Measurements from ENCODE around the gene PAX6.
A peak's percentile ranks its signal among the peaks of the same experiment; 100 is the strongest.

Gene PAX6

DNA sequence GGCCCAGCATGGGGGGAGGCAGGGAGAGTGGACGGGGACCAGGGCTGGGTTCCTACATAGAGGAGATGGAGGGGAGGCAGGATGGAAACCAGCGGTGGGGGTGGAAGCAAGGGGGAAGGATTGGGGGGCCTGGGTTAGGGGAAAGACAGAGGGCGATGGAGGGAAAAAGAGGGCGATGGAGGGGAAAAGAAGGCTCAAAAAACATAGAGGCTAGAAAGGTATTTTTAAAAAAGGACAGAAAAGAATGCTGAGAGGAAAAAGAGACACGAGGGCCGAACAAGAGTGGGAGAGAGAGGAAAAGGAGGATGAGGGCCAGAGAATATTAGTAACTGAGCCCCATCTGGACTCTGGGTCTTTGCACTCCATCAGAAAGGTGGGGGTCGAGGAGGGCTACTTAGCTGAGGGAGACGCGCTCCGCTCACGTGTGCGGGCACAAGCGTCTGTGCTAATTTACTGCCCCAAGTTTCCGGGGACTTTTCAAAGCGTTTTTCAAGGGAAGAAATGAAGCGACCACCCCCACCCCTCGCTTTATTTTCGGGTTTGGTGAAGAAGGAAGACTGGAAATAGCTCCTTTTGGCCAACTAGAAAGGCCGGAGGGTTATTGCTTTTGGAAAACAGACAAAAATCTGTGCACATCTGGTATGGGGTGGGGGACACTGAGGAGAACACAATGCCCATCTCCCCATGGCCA, 14.5 kb downstream of the PAX6 start:
- DNase-seq, result no peak

GRCh38 chr11:31795706-31796498, 15.2 kb downstream of the PAX6 start:
- no peak for DNase-seq

DNA sequence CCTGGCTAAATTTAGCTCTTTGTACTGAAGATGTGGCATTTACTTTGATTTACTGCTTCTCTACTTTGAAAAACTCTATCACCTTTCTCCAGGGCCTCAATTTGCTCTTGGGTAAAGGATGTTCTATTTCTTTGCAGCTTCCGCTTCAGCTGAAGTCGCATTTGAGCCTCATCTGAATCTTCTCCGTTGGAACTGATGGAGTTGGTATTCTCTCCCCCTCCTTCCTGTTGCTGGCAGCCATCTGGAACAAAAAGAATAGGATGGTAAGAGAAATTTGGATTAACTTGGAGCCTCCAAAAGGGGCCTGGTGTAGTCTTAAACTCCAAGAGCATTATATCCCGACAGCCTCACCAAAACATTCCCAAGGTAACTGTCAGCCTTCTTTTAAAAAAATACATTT, 16.6 kb downstream of the PAX6 start:
- DNase-seq, result no peak

GRCh38 chr11:31793264-31793663, 17.9 kb downstream of the PAX6 start:
- DNase-seq, result no peak

DNA sequence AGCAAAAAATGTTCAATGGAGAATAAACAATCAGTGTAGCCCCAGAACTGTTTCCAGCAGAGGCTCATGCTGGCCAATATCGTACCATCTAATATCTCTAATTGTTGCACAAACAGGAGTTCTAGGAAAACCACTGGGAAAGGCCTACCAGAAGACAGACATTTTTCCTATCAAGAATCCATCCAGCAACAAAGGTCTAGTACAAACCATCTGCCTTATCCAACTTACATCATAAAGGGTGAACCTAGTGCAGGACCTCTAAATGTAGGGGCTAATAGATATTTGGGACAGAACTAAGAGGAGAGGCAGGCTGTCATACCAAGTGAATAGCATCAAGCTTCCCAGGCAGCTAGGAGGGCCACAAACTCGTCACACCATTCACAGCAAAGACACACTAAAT, 18.7 kb downstream of the PAX6 start:
- DNase-seq, result no peak

GRCh38 chr11:31792036-31792435, 19.1 kb downstream of the PAX6 start:
- DNase-seq, result no peak

- DNase-seq, result no peak
These were observed 20.5 kb downstream of the PAX6 start for GRCh38 chr11:31790649-31791048.

- DNase-seq, result no peak
These were observed 23.0 kb downstream of the PAX6 start for GRCh38 chr11:31788085-31788484.

GRCh38 chr11:31786996-31787685, 24.0 kb downstream of the PAX6 start:
- no peak for DNase-seq

GRCh38 chr11:31784611-31785010, 26.5 kb downstream of the PAX6 start:
- no peak for DNase-seq

- no peak for DNase-seq
These were observed 27.9 kb downstream of the PAX6 start for GRCh38 chr11:31783252-31783651.

- DNase-seq, result no peak
These were observed 28.9 kb downstream of the PAX6 start for GRCh38 chr11:31782257-31782656.

- no peak for DNase-seq
These were observed 30.6 kb downstream of the PAX6 start for GRCh38 chr11:31780480-31780971.

GRCh38 chr11:31780078-31780477, 31.0 kb downstream of the PAX6 start:
- DNase-seq, result no peak

GRCh38 chr11:31779374-31779791, 31.7 kb downstream of the PAX6 start:
- DNase-seq, result peak; percentile 87

- DNase-seq, result no peak
These were observed 38.7 kb downstream of the PAX6 start for GRCh38 chr11:31772412-31772811.

DNA sequence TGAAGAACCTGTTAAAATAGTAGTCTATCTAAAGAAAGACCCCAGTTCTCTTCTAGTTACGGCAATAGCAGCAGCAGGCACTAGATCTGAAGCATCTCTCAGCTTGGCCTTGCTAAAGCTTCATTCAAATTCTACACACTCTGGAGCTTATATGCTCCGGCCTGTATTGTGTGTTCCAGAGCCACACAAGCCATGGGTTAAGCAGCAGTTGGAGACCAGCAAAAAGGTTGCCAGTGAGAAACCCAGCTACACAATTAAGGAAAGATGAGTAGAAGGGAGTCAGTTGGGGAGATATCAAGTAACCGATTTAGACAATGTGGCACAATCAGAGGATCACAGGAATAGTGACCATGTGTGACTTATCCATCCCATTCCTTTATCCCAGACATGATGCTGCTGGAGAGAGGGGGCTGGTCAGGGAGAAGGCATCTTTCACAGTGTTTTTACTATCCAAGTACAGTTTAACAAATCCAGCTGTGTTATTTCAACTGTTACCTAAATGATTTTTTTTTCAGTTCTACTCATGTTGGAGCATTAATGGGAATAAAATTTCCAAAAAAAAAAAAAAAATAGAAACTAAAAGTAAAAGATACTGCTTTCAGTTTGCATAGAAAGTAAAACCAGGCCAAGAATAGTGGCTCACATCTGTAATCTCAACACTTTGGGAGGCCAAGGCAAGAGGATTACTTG, 41.0 kb downstream of the PAX6 start:
- no peak for DNase-seq

- no peak for DNase-seq
These were observed 42.1 kb downstream of the PAX6 start for GRCh38 chr11:31768749-31769640.

DNA sequence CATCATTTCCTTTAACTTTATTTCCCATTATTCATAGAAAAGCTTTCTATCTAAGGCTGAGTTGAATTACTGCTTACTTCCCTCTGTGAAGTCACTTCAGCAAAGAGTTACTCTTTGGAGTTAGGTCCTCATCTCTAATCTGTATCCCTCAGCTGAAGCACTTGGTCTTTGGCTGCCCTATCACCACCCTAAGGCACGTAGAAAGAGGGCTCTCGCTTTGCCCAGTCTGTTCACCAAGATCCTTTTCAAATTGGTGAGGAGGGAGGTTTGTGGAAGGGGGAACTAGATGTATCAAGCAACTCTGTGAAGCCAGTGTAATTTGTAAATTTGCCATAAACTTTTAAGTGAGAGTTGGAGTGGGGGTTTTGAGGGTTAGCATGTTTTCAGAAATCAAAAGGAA, 43.4 kb downstream of the PAX6 start:
- DNase-seq, result no peak

GRCh38 chr11:31767066-31767465, 44.1 kb downstream of the PAX6 start:
- no peak for DNase-seq

DNA sequence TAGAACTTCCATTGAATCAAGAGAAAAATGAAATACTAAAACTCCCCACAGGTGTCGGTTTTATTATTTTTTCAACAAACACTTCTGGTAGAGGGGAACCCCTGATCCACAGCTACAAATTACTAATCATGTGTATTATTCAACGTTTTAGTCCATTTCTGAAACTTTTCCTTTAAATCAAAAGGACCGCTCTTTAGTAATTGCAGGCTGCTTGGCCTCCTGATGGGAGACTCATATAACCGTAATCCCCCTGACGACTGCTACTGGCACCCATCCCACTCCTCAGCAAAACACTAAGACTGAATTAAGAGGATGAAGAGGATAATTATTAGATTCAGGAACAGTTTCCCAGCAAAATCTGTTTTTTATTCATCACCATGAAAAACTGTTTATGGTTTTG, 46.4 kb downstream of the PAX6 start:
- no peak for DNase-seq

- no peak for DNase-seq
These were observed 46.9 kb downstream of the PAX6 start for GRCh38 chr11:31764261-31764660.

All from fibroblast of skin of right biceps (primary cell).